ENCODE data around the gene VEGFB.

VEGFB gene

DNA sequence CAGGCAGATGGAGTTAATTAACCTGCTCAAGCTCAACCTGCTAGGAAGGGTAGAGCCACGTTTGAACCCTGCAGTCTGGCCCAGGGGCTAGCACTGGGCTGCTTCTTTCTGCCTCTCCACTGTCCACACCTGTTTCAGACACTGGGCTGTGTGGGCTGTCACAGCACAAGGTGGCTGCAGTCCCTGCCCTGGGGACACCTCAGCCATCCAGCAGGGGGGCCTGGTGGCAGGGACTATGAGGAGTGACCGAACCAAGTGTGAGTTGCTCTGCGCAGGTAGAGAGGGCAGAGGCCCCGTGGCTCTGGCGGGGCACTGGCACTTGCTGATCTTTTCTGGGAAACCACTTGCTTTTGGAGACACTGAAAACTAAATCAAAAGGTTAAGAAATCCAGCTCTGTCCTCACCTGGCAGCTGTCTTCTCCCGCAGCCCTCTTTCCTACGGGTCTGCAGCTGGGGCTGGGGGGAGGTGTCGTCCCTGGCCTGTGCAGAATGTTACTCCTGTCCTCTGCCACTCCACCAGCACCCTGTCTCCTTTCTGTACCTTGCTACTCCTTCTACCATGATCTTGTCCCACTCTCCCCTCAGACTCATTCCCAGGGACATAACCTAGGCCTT lies 44.3 kb downstream of the VEGFB start:
- ATAC-seq (ENCODE audit: insufficient read depth, low read depth) (no peak), DNase-seq (no peak)
- Histone ChIP-seq H3K4me3 (ENCODE audit: low read depth in 1 of 2, low read length in 2 of 2) (no peak overlapping the region), H3K9me3 (ENCODE audit: insufficient read depth, low read length, severe bottlenecking) (no peaks in the 10 kb centered on the region), H3K4me2 (ENCODE audit: insufficient read depth, low read length) (no peak overlapping the region), H3K27me3 (ENCODE audit: insufficient read depth, low read length, poor library complexity) (no peaks in the 10 kb centered on the region), H3K27ac (ENCODE audit: low read length) (no peak overlapping the region), H3K79me2 (ENCODE audit: insufficient read depth, low read length) (peaks cover 27% of the 10 kb centered on the region), H2AFZ (ENCODE audit: low read depth, low read length) (no peak overlapping the region), H3K4me1 (ENCODE audit: insufficient read depth, low read length) (peaks cover 9% of the 10 kb centered on the region), H4K20me1 (ENCODE audit: insufficient read depth, low read length) (no peaks in the 10 kb centered on the region), H3K36me3 (ENCODE audit: insufficient read depth, low read length) (peaks cover 47% of the 10 kb centered on the region), H3K9ac (ENCODE audit: low read depth, low read length) (no peak overlapping the region)
- TF ChIP-seq EZH2 (IDR thresholded peaks at IDR 0.05; ENCODE audit: borderline replicate concordance, low read depth, low read length, severe bottlenecking): no peak
- TF ChIP-seq, protein P1, sequence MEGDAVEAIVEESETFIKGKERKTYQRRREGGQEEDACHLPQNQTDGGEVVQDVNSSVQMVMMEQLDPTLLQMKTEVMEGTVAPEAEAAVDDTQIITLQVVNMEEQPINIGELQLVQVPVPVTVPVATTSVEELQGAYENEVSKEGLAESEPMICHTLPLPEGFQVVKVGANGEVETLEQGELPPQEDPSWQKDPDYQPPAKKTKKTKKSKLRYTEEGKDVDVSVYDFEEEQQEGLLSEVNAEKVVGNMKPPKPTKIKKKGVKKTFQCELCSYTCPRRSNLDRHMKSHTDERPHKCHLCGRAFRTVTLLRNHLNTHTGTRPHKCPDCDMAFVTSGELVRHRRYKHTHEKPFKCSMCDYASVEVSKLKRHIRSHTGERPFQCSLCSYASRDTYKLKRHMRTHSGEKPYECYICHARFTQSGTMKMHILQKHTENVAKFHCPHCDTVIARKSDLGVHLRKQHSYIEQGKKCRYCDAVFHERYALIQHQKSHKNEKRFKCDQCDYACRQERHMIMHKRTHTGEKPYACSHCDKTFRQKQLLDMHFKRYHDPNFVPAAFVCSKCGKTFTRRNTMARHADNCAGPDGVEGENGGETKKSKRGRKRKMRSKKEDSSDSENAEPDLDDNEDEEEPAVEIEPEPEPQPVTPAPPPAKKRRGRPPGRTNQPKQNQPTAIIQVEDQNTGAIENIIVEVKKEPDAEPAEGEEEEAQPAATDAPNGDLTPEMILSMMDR (IDR thresholded peaks at IDR 0.05; ENCODE audit: borderline replicate concordance, extremely low read depth, low read length, poor library complexity, severe bottlenecking): no peak

DNA sequence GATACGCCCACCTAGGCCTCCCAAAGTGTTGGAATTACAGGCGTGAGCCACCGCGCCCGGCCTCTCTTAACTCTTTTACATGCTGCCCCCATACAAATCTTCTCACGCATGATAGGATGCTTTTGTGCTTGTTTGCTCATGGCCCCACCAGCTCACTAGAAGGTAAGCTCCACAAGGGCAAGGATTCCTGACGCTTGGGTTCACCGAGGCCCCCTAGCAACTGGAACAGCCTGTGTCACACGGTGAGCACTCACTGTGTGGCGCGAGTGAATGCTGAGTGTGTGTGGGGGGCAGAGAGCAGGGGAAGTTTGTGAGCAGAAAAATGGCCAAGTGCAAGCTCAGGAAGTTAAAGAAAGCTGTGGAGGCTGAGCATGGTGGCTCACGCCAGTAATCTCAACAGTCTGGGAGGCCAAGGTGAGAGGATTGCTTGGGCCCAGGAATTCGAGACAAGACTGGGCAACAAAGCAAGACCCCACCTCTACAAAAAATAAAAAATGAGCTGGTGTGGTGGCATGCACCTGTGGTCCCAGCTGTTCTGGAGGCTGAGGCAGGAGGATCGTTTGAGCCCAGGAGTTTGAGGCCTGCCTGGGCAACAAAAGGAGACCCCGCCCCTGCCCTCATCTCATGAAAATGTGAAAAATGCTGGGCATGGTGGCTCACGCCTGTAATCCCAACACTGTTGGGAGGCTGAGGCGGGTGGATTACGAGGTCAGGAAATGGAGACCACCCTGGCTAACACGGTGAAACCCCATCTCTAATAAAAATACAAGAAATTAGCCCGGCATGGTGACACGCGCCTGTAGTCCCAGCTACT lies 47.8 kb downstream of the VEGFB start:
- DNase-seq (no peak), ATAC-seq (ENCODE audit: insufficient read depth, low read depth) (no peak)
- Histone ChIP-seq H3K4me2 (ENCODE audit: insufficient read depth, low read length) (no peak overlapping the region), H3K4me1 (ENCODE audit: insufficient read depth, low read length) (peaks cover 28% of the 10 kb centered on the region), H3K27ac (ENCODE audit: low read length) (no peak overlapping the region), H3K9me3 (ENCODE audit: insufficient read depth, low read length, severe bottlenecking) (no peaks in the 10 kb centered on the region), H4K20me1 (ENCODE audit: insufficient read depth, low read length) (no peaks in the 10 kb centered on the region), H3K36me3 (ENCODE audit: insufficient read depth, low read length) (peaks cover 29% of the 10 kb centered on the region), H3K79me2 (ENCODE audit: insufficient read depth, low read length) (peaks cover 33% of the 10 kb centered on the region), H3K9ac (ENCODE audit: low read depth, low read length) (no peak overlapping the region), H3K4me3 (ENCODE audit: low read depth in 1 of 2, low read length in 2 of 2) (no peak overlapping the region), H3K27me3 (ENCODE audit: insufficient read depth, low read length, poor library complexity) (no peaks in the 10 kb centered on the region), H2AFZ (ENCODE audit: low read depth, low read length) (no peak overlapping the region)
- TF ChIP-seq, protein P1 (IDR thresholded peaks at IDR 0.05; ENCODE audit: borderline replicate concordance, extremely low read depth, low read length, poor library complexity, severe bottlenecking): no peak

DNA sequence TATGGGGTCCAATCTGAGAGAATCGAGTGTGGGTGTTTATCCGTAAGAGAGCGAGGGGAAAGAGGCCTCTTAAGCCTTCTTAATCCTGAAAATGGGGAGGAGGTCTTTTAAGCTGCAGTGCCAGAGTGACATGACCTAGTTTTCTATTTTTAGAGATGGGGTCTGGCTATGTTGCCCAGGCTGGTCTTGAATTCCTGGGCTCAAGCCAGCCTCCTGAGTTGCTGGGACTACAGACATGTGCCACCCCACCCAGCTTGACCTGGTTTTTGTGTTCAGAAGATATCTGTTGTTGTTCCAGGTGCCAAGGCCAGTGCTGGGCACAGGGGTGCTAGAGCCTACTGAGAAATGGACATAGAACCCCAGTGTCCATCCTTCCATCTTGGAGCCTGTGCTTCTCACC lies 48.7 kb downstream of the VEGFB start:
- no peak overlapping the region for H3K27ac ChIP-seq (ENCODE audit: low read length)
- no peaks in the 10 kb centered on the region for H3K9me3 ChIP-seq (ENCODE audit: insufficient read depth, low read length, severe bottlenecking)
- H3K4me1 ChIP-seq (ENCODE audit: insufficient read depth, low read length): peaks cover 36% of the 10 kb centered on the region
- H3K36me3 ChIP-seq (ENCODE audit: insufficient read depth, low read length): peaks cover 29% of the 10 kb centered on the region
- H3K9ac ChIP-seq (ENCODE audit: low read depth, low read length): peak overlapping the region; percentile 74
- no peaks in the 10 kb centered on the region for H3K27me3 ChIP-seq (ENCODE audit: insufficient read depth, low read length, poor library complexity)
- H3K4me3 ChIP-seq (ENCODE audit: low read depth in 1 of 2, low read length in 2 of 2): 0 out of 4 replicates have a peak overlapping the region, but pooled peaks of 1 of the 2 experiments have one; percentile 67
- no peak for DNase-seq
- H3K79me2 ChIP-seq (ENCODE audit: insufficient read depth, low read length): peaks cover 32% of the 10 kb centered on the region
- H2AFZ ChIP-seq (ENCODE audit: low read depth, low read length): no peak overlapping the region
- no peak for ATAC-seq (ENCODE audit: insufficient read depth, low read depth)
- TF ChIP-seq EZH2 (IDR thresholded peaks at IDR 0.05; ENCODE audit: borderline replicate concordance, low read depth, low read length, severe bottlenecking): no peak
- TF ChIP-seq, protein P1 (IDR thresholded peaks at IDR 0.05; ENCODE audit: borderline replicate concordance, extremely low read depth, low read length, poor library complexity, severe bottlenecking): no peak
- no peaks in the 10 kb centered on the region for H4K20me1 ChIP-seq (ENCODE audit: insufficient read depth, low read length)
- peak overlapping the region; percentile 83 for H3K4me2 ChIP-seq (ENCODE audit: insufficient read depth, low read length)

All from DND-41 (cell line).